OCI-LY7 (cell line): ENCODE data around the gene TNIK. TPM values are rescaled to one million over a fixed set of nuclear protein-coding genes. Genes with fewer than 3 reads are reported as not detected.

Experiments
- BruUV-seq: library from RNA; stranded (reverse); fragments of 400-500 nt; replicated peaks from 2 replicates; lab custom pipeline; 2021; lab: Mats Ljungman, UMichigan
- CTCF ChIA-PET: fragments of 300-600 bp; sonication (Branson Sonifier 250); formaldehyde crosslinking; loops from one replicate; lab custom pipeline; 2022; ENCODE audit warnings: antibody characterized with exemption; ENCODE audit not compliant: unreplicated experiment; lab: Charles Lee
- POLR2A ChIA-PET: fragments of 300-600 bp; sonication (Branson Sonifier 250); formaldehyde crosslinking; loops from one replicate; lab custom pipeline; 2022; ENCODE audit warnings: antibody characterized with exemption; lab: Charles Lee
- DNase-seq: peaks from one replicate; pipeline ENCODE4 v3.0.0-alpha.2; 2015; ENCODE audit warnings: low spot score
- H2AFZ ChIP-seq: fragments of 200-600 bp; sonication (generic), shearing (Covaris generic); 2 replicates; pipeline ENCODE4 v1.6.1; 2014; ENCODE audit warnings: mild to moderate bottlenecking, antibody characterized with exemption, low read length, moderate library complexity
- H3K27ac ChIP-seq: fragments of 200-600 bp; sonication (generic); 2 replicates; pipeline ENCODE4 v1.5.1; 2014; ENCODE audit warnings: mixed run types, low read depth, mild to moderate bottlenecking, moderate library complexity, low read length, inconsistent platforms; ENCODE audit not compliant: poor library complexity, severe bottlenecking
- H3K36me3 ChIP-seq: fragments of 200-600 bp; sonication (generic); 2 replicates; pipeline ENCODE4 v1.6.1; 2014; ENCODE audit warnings: mild to moderate bottlenecking, antibody characterized with exemption, low read length, moderate library complexity, mixed read lengths; ENCODE audit not compliant: insufficient read depth
- H3K4me1 ChIP-seq: fragments of 200-600 bp; sonication (generic); 2 replicates; pipeline ENCODE4 v1.5.1; 2014; ENCODE audit warnings: mild to moderate bottlenecking, low read length; ENCODE audit not compliant: insufficient read depth, poor library complexity, severe bottlenecking
- H3K4me2 ChIP-seq: fragments of 200-600 bp; sonication (generic); 2 replicates; pipeline ENCODE4 v1.6.1; 2014; ENCODE audit warnings: mild to moderate bottlenecking, low read length
- H3K4me3 ChIP-seq: fragments of 200-600 bp; sonication (generic); 2 replicates; pipeline ENCODE4 v1.5.1; 2014; ENCODE audit warnings: mild to moderate bottlenecking, low read depth, low read length; ENCODE audit not compliant: poor library complexity, severe bottlenecking
- H3K79me2 ChIP-seq: fragments of 200-600 bp; sonication (generic); 2 replicates; pipeline ENCODE4 v1.6.1; 2016; ENCODE audit warnings: low read depth, mild to moderate bottlenecking, low read length, moderate library complexity, mixed read lengths; ENCODE audit not compliant: insufficient read depth
- H3K9me2 ChIP-seq: fragments of 200-600 bp; sonication (generic); 2 replicates; pipeline ENCODE4 v1.6.1; 2016; ENCODE audit warnings: mild to moderate bottlenecking, low read length, mixed read lengths; ENCODE audit not compliant: insufficient read depth
- H3K9me3 ChIP-seq: fragments of 200-600 bp; sonication (generic); 2 replicates; pipeline ENCODE4 v1.6.1; 2014; ENCODE audit warnings: mild to moderate bottlenecking, mixed run types, low read length, mixed read lengths
- H4K20me1 ChIP-seq: fragments of 200-600 bp; sonication (generic); 2 replicates; pipeline ENCODE4 v1.6.1; 2014; ENCODE audit warnings: mild to moderate bottlenecking, antibody characterized with exemption, low read length, moderate library complexity, mixed read lengths; ENCODE audit not compliant: insufficient read depth
- EZH2phosphoT487 ChIP-seq: fragments of 200-600 bp; sonication (generic); IDR thresholded peaks from 2 replicates; pipeline ENCODE4 v1.6.1; 2018; ENCODE audit warnings: low read depth, borderline replicate concordance, mild to moderate bottlenecking, mixed run types, antibody characterized with exemption, low read length, moderate library complexity, mixed read lengths
- intact Hi-C: fragments of 100-400 bp; cut with micrococcal nuclease; formaldehyde crosslinking; loops from one replicate; pipeline ENCODE4 v1.10.0; 2022; ENCODE audit not compliant: unreplicated experiment
- total RNA-seq, 2 experiments: library from RNA; depleted of rRNA in 1 of 2; stranded (reverse); fragments of >200 nt in 1 of 2; shearing (Covaris generic) in 1 of 2; gene quantifications; 2 replicates each; pipeline ENCODE4 v1.2.3, GENCODE V29; 2014 to 2022
- TF ChIP-seq, protein P1 (sequence below): fragments of 200-600 bp; sonication (generic); conservative IDR thresholded peaks from 2 replicates; pipeline ENCODE4 v1.5.1; 2014; ENCODE audit warnings: mild to moderate bottlenecking, antibody characterized with exemption, low read length, moderate library complexity, mixed read lengths

The TNIK gene
- total RNA-seq, 2 experiments from 2014 or later: not detected

DNA sequence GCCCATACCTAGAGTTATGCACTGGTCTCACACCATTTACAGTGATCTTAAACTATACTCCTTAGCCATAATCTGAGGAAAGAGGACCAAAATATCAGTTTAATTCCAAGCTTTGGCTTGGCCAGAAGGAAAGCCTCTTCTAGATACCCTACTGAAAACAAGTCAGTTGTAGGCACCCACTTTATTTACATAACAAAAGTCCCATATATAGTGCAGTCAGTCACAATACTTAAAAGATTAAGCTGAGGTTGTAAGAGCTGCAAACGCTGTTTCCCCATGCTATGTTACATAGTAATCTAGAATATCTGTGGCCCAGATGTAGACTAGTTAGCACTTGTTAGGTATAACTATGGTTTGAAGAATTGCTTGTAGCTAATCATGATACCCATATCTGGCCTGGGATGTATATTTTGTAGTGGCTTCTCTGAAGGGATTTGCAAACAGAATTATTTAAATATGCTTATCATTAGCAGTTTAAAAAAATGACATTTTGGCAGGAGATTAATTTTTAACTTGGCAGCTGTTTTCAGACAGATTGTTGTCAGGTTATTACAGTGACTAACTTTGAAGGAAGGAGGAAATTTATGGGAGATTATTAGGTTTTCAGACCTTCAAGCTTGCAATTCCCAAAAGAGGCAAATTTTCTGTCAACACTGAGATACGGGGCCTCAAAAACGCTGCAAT lies 273.2 kb downstream of the TNIK start:
- no peaks in the 10 kb centered on the region for H3K9me2 ChIP-seq
- no peak overlapping the region for H3K4me2 ChIP-seq
- CTCF ChIA-PET: no interaction called here
- DNase-seq: no peak
- BruUV-seq: no TSS peak
- H3K4me3 ChIP-seq: no peak overlapping the region
- no peaks in the 10 kb centered on the region for H3K36me3 ChIP-seq
- no peak overlapping the region for H3K27ac ChIP-seq
- H2AFZ ChIP-seq: no peak overlapping the region
- H3K9me3 ChIP-seq: no peaks in the 10 kb centered on the region
- no peaks in the 10 kb centered on the region for H3K79me2 ChIP-seq
- POLR2A ChIA-PET: interaction anchor here (0.6 kb wide), 1 partner anchor 105 kb away, joined by 3 read pairs; no protein-coding TSS in a partner anchor
- no peaks in the 10 kb centered on the region for H4K20me1 ChIP-seq
- intact Hi-C loops: loop anchor here (2.0 kb wide), 1 partner anchor 380 kb away; no protein-coding TSS in a partner anchor
- no peak for TF ChIP-seq EZH2phosphoT487
- TF ChIP-seq, protein P1, sequence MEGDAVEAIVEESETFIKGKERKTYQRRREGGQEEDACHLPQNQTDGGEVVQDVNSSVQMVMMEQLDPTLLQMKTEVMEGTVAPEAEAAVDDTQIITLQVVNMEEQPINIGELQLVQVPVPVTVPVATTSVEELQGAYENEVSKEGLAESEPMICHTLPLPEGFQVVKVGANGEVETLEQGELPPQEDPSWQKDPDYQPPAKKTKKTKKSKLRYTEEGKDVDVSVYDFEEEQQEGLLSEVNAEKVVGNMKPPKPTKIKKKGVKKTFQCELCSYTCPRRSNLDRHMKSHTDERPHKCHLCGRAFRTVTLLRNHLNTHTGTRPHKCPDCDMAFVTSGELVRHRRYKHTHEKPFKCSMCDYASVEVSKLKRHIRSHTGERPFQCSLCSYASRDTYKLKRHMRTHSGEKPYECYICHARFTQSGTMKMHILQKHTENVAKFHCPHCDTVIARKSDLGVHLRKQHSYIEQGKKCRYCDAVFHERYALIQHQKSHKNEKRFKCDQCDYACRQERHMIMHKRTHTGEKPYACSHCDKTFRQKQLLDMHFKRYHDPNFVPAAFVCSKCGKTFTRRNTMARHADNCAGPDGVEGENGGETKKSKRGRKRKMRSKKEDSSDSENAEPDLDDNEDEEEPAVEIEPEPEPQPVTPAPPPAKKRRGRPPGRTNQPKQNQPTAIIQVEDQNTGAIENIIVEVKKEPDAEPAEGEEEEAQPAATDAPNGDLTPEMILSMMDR: no peak
- H3K4me1 ChIP-seq: no peaks in the 10 kb centered on the region

- no peaks in the 10 kb centered on the region for H3K79me2 ChIP-seq
- no peak overlapping the region for H3K4me2 ChIP-seq
- ChIA-PET CTCF (no interaction called here), POLR2A (no interaction called here)
- no peak overlapping the region for H3K4me3 ChIP-seq
- BruUV-seq: no TSS peak
- TF ChIP-seq, protein P1: no peak
- no peak for TF ChIP-seq EZH2phosphoT487
- intact Hi-C loops: loop anchor here (2.0 kb wide), 1 partner anchor 380 kb away; no protein-coding TSS in a partner anchor
- no peak overlapping the region for H3K27ac ChIP-seq
- no peaks in the 10 kb centered on the region for H3K4me1 ChIP-seq
- H4K20me1 ChIP-seq: no peaks in the 10 kb centered on the region
- no peaks in the 10 kb centered on the region for H3K36me3 ChIP-seq
- DNase-seq: no peak
- H2AFZ ChIP-seq: no peak overlapping the region
- no peaks in the 10 kb centered on the region for H3K9me3 ChIP-seq
- no peaks in the 10 kb centered on the region for H3K9me2 ChIP-seq
Measured at GRCh38 chr3:171186383-171186782, 273.8 kb downstream of the TNIK start.

DNA sequence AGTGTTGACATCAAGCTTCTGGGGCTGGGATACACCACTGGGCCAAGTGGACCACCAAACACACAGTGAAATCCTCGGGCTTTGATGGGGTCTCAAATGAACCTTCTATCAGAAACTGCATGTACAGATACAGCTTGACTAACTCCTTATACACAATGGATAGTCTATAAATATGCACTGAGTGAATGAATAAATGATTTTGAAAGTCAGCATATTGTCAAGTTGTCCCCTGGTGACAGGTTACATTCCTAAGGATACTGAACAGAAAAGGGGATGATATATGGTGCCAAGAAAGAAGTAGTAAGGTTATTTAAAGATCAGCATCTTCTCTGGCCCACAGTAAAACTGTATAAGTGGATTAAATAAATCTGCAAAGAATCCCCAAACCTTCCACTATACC lies 274.2 kb downstream of the TNIK start:
- Histone ChIP-seq H3K4me1 (no peaks in the 10 kb centered on the region), H3K9me3 (no peaks in the 10 kb centered on the region), H3K27ac (no peak overlapping the region), H3K9me2 (no peaks in the 10 kb centered on the region), H3K36me3 (no peaks in the 10 kb centered on the region), H4K20me1 (no peaks in the 10 kb centered on the region), H3K4me2 (no peak overlapping the region), H3K4me3 (no peak overlapping the region), H3K79me2 (no peaks in the 10 kb centered on the region), H2AFZ (no peak overlapping the region)
- ChIA-PET POLR2A (no interaction called here), CTCF (no interaction called here)
- intact Hi-C loops: loop anchor here (2.0 kb wide), 1 partner anchor 381 kb away; no protein-coding TSS in a partner anchor
- DNase-seq: no peak
- no peak for TF ChIP-seq EZH2phosphoT487
- TF ChIP-seq, protein P1: no peak
- BruUV-seq: no TSS peak
